Adipocyte (in vitro differentiated cells): ENCODE data around the gene LRIT1.

Source experiments
- DNase-seq: peaks from one replicate; pipeline ENCODE4 v3.0.0-alpha.2; 2015; ENCODE audit warnings: low read depth
- H3K27me3 ChIP-seq: replicated peaks from 2 replicates; pipeline ENCODE4 v1.7.0; 2013; ENCODE audit warnings: mild to moderate bottlenecking, low read length, moderate library complexity; ENCODE audit not compliant: control insufficient read depth, insufficient read depth
- H3K36me3 ChIP-seq: 2 replicates; pipeline ENCODE4 v1.7.0; 2013; ENCODE audit warnings: low read length, mild to moderate bottlenecking, moderate library complexity; ENCODE audit not compliant: control insufficient read depth, insufficient read depth, severe bottlenecking
- H3K4me1 ChIP-seq: 2 replicates; pipeline ENCODE4 v1.7.0; 2013; ENCODE audit warnings: mild to moderate bottlenecking, low read length, moderate library complexity; ENCODE audit not compliant: control insufficient read depth, insufficient read depth
- H3K4me3 ChIP-seq: 2 replicates; pipeline ENCODE4 v1.7.0; 2013; ENCODE audit warnings: mild to moderate bottlenecking, low read length, moderate library complexity
- H3K9ac ChIP-seq: 2 replicates; pipeline ENCODE4 v1.7.0; 2013; ENCODE audit warnings: mild to moderate bottlenecking, low read length, moderate library complexity
- H3K9me3 ChIP-seq: 2 replicates; pipeline ENCODE4 v1.7.0; 2013; ENCODE audit warnings: mild to moderate bottlenecking, low read length, moderate library complexity; ENCODE audit not compliant: control insufficient read depth

LRIT1 gene

GRCh38 chr10:84226616-84227015, 14.7 kb downstream of the LRIT1 start:
- peaks cover 13% of the 10 kb centered on the region for H3K4me1 ChIP-seq
- H3K27me3 ChIP-seq, result peaks cover 35% of the 10 kb centered on the region
- no peak overlapping the region for H3K9ac ChIP-seq
- no peak for DNase-seq
- no peak overlapping the region for H3K4me3 ChIP-seq
- no peaks in the 10 kb centered on the region for H3K9me3 ChIP-seq
- H3K36me3 ChIP-seq, result no peaks in the 10 kb centered on the region

- H3K27me3 ChIP-seq, result peaks cover 30% of the 10 kb centered on the region
Observed at GRCh38 chr10:84225427-84226173, 15.7 kb downstream of the LRIT1 start, which contains the start of gene LRIT2. LRIT2 (minus strand) TSS chr10:84225544; CDS start chr10:84225520, 24 bp downstream.

GRCh38 chr10:84224411-84225028, 16.8 kb downstream of the LRIT1 start:
- H3K4me1 ChIP-seq, result no peaks in the 10 kb centered on the region
- H3K36me3 ChIP-seq, result no peaks in the 10 kb centered on the region
- H3K9me3 ChIP-seq, result peaks cover 3% of the 10 kb centered on the region
- no peak overlapping the region for H3K9ac ChIP-seq
- H3K4me3 ChIP-seq, result no peak overlapping the region
- peaks cover 36% of the 10 kb centered on the region for H3K27me3 ChIP-seq
- peak; percentile 4 for DNase-seq

More at GRCh38 chr10:84225427-84226173, 15.7 kb downstream of the LRIT1 start, which contains the start of gene LRIT2:
- peaks cover 8% of the 10 kb centered on the region for H3K4me1 ChIP-seq
- peak; percentile 49 for DNase-seq
- H3K9ac ChIP-seq, result no peak within 1 kb of the TSS
- H3K9me3 ChIP-seq, result no peaks in the 10 kb centered on the region
- H3K36me3 ChIP-seq, result no peaks in the 10 kb centered on the region
- no peak within 1 kb of the TSS for H3K4me3 ChIP-seq

GRCh38 chr10:84221916-84222315, 19.4 kb downstream of the LRIT1 start:
- DNase-seq, result no peak
- Histone ChIP-seq H3K27me3 (peaks cover 37% of the 10 kb centered on the region), H3K4me3 (no peak overlapping the region), H3K9ac (no peak overlapping the region), H3K9me3 (peaks cover 3% of the 10 kb centered on the region), H3K36me3 (no peaks in the 10 kb centered on the region), H3K4me1 (no peaks in the 10 kb centered on the region)

- Histone ChIP-seq H3K4me3 (no peak overlapping the region), H3K4me1 (no peaks in the 10 kb centered on the region), H3K36me3 (no peaks in the 10 kb centered on the region), H3K9ac (no peak overlapping the region), H3K9me3 (peaks cover 3% of the 10 kb centered on the region), H3K27me3 (peaks cover 43% of the 10 kb centered on the region)
- no peak for DNase-seq
Observed at GRCh38 chr10:84217746-84218145, 23.6 kb downstream of the LRIT1 start.

- Histone ChIP-seq H3K4me1 (no peaks in the 10 kb centered on the region), H3K9ac (no peak overlapping the region), H3K9me3 (peaks cover 3% of the 10 kb centered on the region), H3K27me3 (peaks cover 42% of the 10 kb centered on the region), H3K4me3 (no peak overlapping the region), H3K36me3 (no peaks in the 10 kb centered on the region)
- DNase-seq, result no peak
Observed at GRCh38 chr10:84216834-84217233, 24.5 kb downstream of the LRIT1 start.

- Histone ChIP-seq H3K4me1 (no peaks in the 10 kb centered on the region), H3K4me3 (no peak overlapping the region), H3K27me3 (peaks cover 47% of the 10 kb centered on the region), H3K36me3 (no peaks in the 10 kb centered on the region), H3K9ac (no peak overlapping the region), H3K9me3 (peaks cover 2% of the 10 kb centered on the region)
- DNase-seq, result no peak
Observed at GRCh38 chr10:84214612-84215235, 26.6 kb downstream of the LRIT1 start.

GRCh38 chr10:84214046-84214572, 27.2 kb downstream of the LRIT1 start:
- Histone ChIP-seq H3K36me3 (no peaks in the 10 kb centered on the region), H3K9me3 (no peaks in the 10 kb centered on the region), H3K9ac (no peak overlapping the region), H3K27me3 (peaks cover 42% of the 10 kb centered on the region), H3K4me3 (no peak overlapping the region), H3K4me1 (no peaks in the 10 kb centered on the region)
- no peak for DNase-seq

- no peaks in the 10 kb centered on the region for H3K36me3 ChIP-seq
- no peak overlapping the region for H3K9ac ChIP-seq
- DNase-seq, result no peak
- H3K4me3 ChIP-seq, result no peak overlapping the region
- H3K9me3 ChIP-seq, result no peaks in the 10 kb centered on the region
- H3K27me3 ChIP-seq, result peaks cover 48% of the 10 kb centered on the region
- no peaks in the 10 kb centered on the region for H3K4me1 ChIP-seq
Observed at GRCh38 chr10:84213076-84213475, 28.3 kb downstream of the LRIT1 start.

- Histone ChIP-seq H3K4me1 (no peaks in the 10 kb centered on the region), H3K4me3 (no peak overlapping the region), H3K9ac (no peak overlapping the region), H3K9me3 (no peaks in the 10 kb centered on the region), H3K27me3 (peaks cover 53% of the 10 kb centered on the region), H3K36me3 (no peaks in the 10 kb centered on the region)
- no peak for DNase-seq
Observed at GRCh38 chr10:84212014-84212413, 29.3 kb downstream of the LRIT1 start.

- no peak for DNase-seq
- Histone ChIP-seq H3K27me3 (peaks cover 55% of the 10 kb centered on the region), H3K9ac (no peak overlapping the region), H3K4me3 (no peak overlapping the region), H3K36me3 (no peaks in the 10 kb centered on the region), H3K9me3 (no peaks in the 10 kb centered on the region), H3K4me1 (no peaks in the 10 kb centered on the region)
Observed at GRCh38 chr10:84211566-84211965, 29.8 kb downstream of the LRIT1 start.
